Fibroblast of lung (primary cell): ENCODE data around the gene SKP1. TPM values are rescaled to one million over a fixed set of nuclear protein-coding genes. Genes with fewer than 3 reads are reported as not detected.
A peak's percentile ranks its signal among the peaks of the same experiment; 100 is the strongest.
"Not testable (repeated sequence)": the region's sequence is repeated elsewhere in the genome, so short reads cannot be mapped to it uniquely, and the experiment has no call there.

Experiments
- DNase-seq, 2 donors: peaks; one replicate each; pipeline versions ENCODE4 v3.0.0 to v3.0.0-alpha.2; 2010; ENCODE audit warnings: low read depth in 2 of 2
- H2AFZ ChIP-seq: 2 replicates; pipeline ENCODE4 v1.5.1; 2012; ENCODE audit warnings: low read length, control low read depth, inconsistent platforms
- H3K27ac ChIP-seq: 2 replicates; pipeline ENCODE4 v1.5.1; 2011; ENCODE audit warnings: low read length, control low read depth; ENCODE audit not compliant: insufficient read depth
- H3K27me3 ChIP-seq: 2 replicates; pipeline ENCODE4 v1.5.1; 2011; ENCODE audit warnings: mild to moderate bottlenecking, low read length; ENCODE audit not compliant: control insufficient read depth, insufficient read depth
- H3K36me3 ChIP-seq: 2 replicates; pipeline ENCODE4 v1.5.1; 2011; ENCODE audit warnings: low read length; ENCODE audit not compliant: control insufficient read depth, insufficient read depth
- H3K4me1 ChIP-seq: 2 replicates; pipeline ENCODE4 v1.5.1; 2011; ENCODE audit warnings: low read length; ENCODE audit not compliant: control insufficient read depth, insufficient read depth; ENCODE audit errors: extremely low read depth
- H3K4me2 ChIP-seq: 2 replicates; pipeline ENCODE4 v1.5.1; 2011; ENCODE audit warnings: low read length, control low read depth; ENCODE audit not compliant: insufficient read depth; ENCODE audit errors: extremely low read depth
- H3K4me3 ChIP-seq, 4 experiments: fragments of 200-600 bp in 1 of 4; sonication (generic) in 1 of 4; replicated peaks in 1 of 4; 2 replicates each; pipeline ENCODE4 v1.5.1; 2011 to 2016; ENCODE audit warnings: low read length in 4 of 4, low read depth in 3 of 4, mild to moderate bottlenecking in 3 of 4, control low read depth in 2 of 4, inconsistent platforms in 1 of 4, mixed read lengths in 1 of 4; ENCODE audit not compliant: insufficient read depth in 1 of 4; ENCODE audit errors: control extremely low read depth in 1 of 4
- H3K79me2 ChIP-seq: 2 replicates; pipeline ENCODE4 v1.5.1; 2012; ENCODE audit warnings: mild to moderate bottlenecking, low read length, inconsistent platforms; ENCODE audit not compliant: control insufficient read depth, insufficient read depth
- H3K9ac ChIP-seq: 2 replicates; pipeline ENCODE4 v1.5.1; 2011; ENCODE audit warnings: mild to moderate bottlenecking, low read length, control low read depth; ENCODE audit not compliant: insufficient read depth
- H3K9me3 ChIP-seq: 2 replicates; pipeline ENCODE4 v1.5.1; 2012; ENCODE audit warnings: low read depth, low read length; ENCODE audit not compliant: control insufficient read depth, insufficient read depth
- H4K20me1 ChIP-seq: 2 replicates; pipeline ENCODE4 v1.5.1; 2011; ENCODE audit warnings: low read length; ENCODE audit not compliant: control insufficient read depth, insufficient read depth; ENCODE audit errors: extremely low read depth
- CTCF ChIP-seq, 2 donors: IDR thresholded peaks in 1 of 2; conservative IDR thresholded peaks in 1 of 2; 1 replicate in 1 of 2; 2 replicates in 1 of 2; pipeline ENCODE4 v1.5.1; 2011 to 2012; ENCODE audit warnings: low read length in 2 of 2, control low read depth in 1 of 2, inconsistent platforms in 1 of 2, low read depth in 1 of 2, mild to moderate bottlenecking in 1 of 2
- EZH2 ChIP-seq: IDR thresholded peaks from 2 replicates; pipeline ENCODE4 v1.5.1; 2012; ENCODE audit warnings: low read length, control low read depth, mild to moderate bottlenecking; ENCODE audit errors: missing control alignments
- polyA plus RNA-seq, 2 donors: library from polyadenylated mRNA; depleted of rRNA in 1 of 2; stranded (reverse) in 1 of 2; unstranded in 1 of 2; fragments of >200 nt; gene quantifications; 2 replicates each; pipeline ENCODE4 v1.2.1, GENCODE V29; 2011 to 2012; ENCODE audit warnings: missing spikeins in 1 of 2
- total RNA-seq: library from RNA; depleted of rRNA; stranded (reverse); fragments of >200 nt; gene quantifications from 2 replicates; pipeline ENCODE4 v1.2.1, GENCODE V29; 2014

The SKP1 gene
- total and polyA plus RNA-seq, 2 donors (not counting 1 experiment from before 2014, with no cell fraction given): 259 to 985 TPM

- H3K36me3 ChIP-seq: no peaks in the 10 kb centered on the region
- H3K9ac ChIP-seq: peak overlapping the region; percentile 100
- H4K20me1 ChIP-seq: peaks cover 18% of the 10 kb centered on the region
- H3K4me3 ChIP-seq: peak overlapping the region; percentile 96 to 99 (median 98)
- peak overlapping the region; percentile 87 for H3K4me2 ChIP-seq
- H3K9me3 ChIP-seq: no peaks in the 10 kb centered on the region
- H3K79me2 ChIP-seq: peaks cover 57% of the 10 kb centered on the region
- H3K27me3 ChIP-seq: no peaks in the 10 kb centered on the region
- H3K27ac ChIP-seq: peak overlapping the region; percentile 100
- H2AFZ ChIP-seq: peak overlapping the region; percentile 37
- H3K4me1 ChIP-seq: peaks cover 7% of the 10 kb centered on the region
- TF ChIP-seq EZH2 (no peak), CTCF (conservative IDR thresholded peaks at IDR 0.05 in 1 of 2, IDR thresholded peaks at IDR 0.05 in 1 of 2; ENCODE audit: low read depth in 1 of 2, low read length in 2 of 2) (no peak)
- peak; percentile 82 to 94 for DNase-seq
Measured at GRCh38 chr5:134224888-134225779, 48.4 kb upstream of the SKP1 start.

- Histone ChIP-seq H3K4me1 (peaks cover 7% of the 10 kb centered on the region), H3K79me2 (peaks cover 72% of the 10 kb centered on the region), H3K36me3 (no peaks in the 10 kb centered on the region), H4K20me1 (peaks cover 25% of the 10 kb centered on the region), H3K27ac (no peak overlapping the region), H3K9ac (no peak overlapping the region), H3K9me3 (no peaks in the 10 kb centered on the region), H3K4me2 (peak overlapping the region; percentile 87), H3K4me3 (peak overlapping the region; percentile 96 to 99 (median 98)), H3K27me3 (no peaks in the 10 kb centered on the region), H2AFZ (no peak overlapping the region)
- peak; percentile 36 to 38 for DNase-seq
- no peak for TF ChIP-seq EZH2
- TF ChIP-seq CTCF (conservative IDR thresholded peaks at IDR 0.05 in 1 of 2, IDR thresholded peaks at IDR 0.05 in 1 of 2; ENCODE audit: low read depth in 1 of 2, low read length in 2 of 2): no peak
Measured at GRCh38 chr5:134223406-134224248, 46.9 kb upstream of the SKP1 start.

- not testable (repeated sequence) for H2AFZ ChIP-seq, H3K27me3 ChIP-seq, H3K27ac ChIP-seq, H3K9me3 ChIP-seq, H3K9ac ChIP-seq, DNase-seq, H3K4me1 ChIP-seq, H3K36me3 ChIP-seq
- H4K20me1 ChIP-seq: peaks cover 29% of the 10 kb centered on the region
- peak overlapping the region; percentile 11 for H3K4me2 ChIP-seq
- H3K79me2 ChIP-seq: peaks cover 92% of the 10 kb centered on the region
- H3K4me3 ChIP-seq: peak overlapping the region in 2 of 4 experiments; percentile 98 to 99
Measured at GRCh38 chr5:134221690-134222089, 44.9 kb upstream of the SKP1 start.
